ENCODE results near the gene FRS2. TPM values are rescaled to one million over a fixed set of nuclear protein-coding genes. Genes with fewer than 3 reads are reported as not detected.

FRS2 gene
- total and polyA plus RNA-seq, 9 of the 15 experiments (the other 6 are each of a cell fraction or from before 2014, with no cell fraction given): 1.0 to 9.1 (median 6.0) TPM

- TF ChIP-seq HLTF (IDR thresholded peaks at IDR 0.05) (peak; percentile 87), JUND (IDR thresholded peaks at IDR 0.05; ENCODE audit: borderline replicate concordance, low read depth, low read length) (peak; percentile 67), JUND (tag; IDR thresholded peaks at IDR 0.05; ENCODE audit: borderline replicate concordance, low read depth, low read length) (peak; percentile 37; the same call in 1 of the 3 replicates), ZBTB9 (CRISPR knock-in tag; IDR thresholded peaks at IDR 0.05) (0 out of 2 replicates have a peak, but pooled peaks have one; percentile 62), CBFA2T2 (conservative IDR thresholded peaks at IDR 0.05) (no peak), NFIC (IDR thresholded peaks at IDR 0.05) (peak; percentile 37; the same call in 1 of the 2 replicates), ZNF445 (CRISPR knock-in tag; IDR thresholded peaks at IDR 0.05; ENCODE audit: low read depth) (no peak), ZNF57 (CRISPR knock-in tag; IDR thresholded peaks at IDR 0.05) (no peak), HMG20B (CRISPR knock-in tag; IDR thresholded peaks at IDR 0.05) (no peak), MYNN (IDR thresholded peaks at IDR 0.05) (no peak), MYNN (CRISPR knock-in tag; IDR thresholded peaks at IDR 0.05) (no peak), ZNF507 (tag; conservative IDR thresholded peaks at IDR 0.05) (no peak), XRCC5 (IDR thresholded peaks at IDR 0.05; ENCODE audit: low read depth, low read length) (no peak; the same call in 1 of the 2 replicates), PCBP1 (IDR thresholded peaks at IDR 0.05; ENCODE audit: low read depth, low read length, poor library complexity, severe bottlenecking) (peak; percentile 74), RNF219 (CRISPR knock-in tag; IDR thresholded peaks at IDR 0.05) (no peak), ATF1 (CRISPR knock-in tag; IDR thresholded peaks at IDR 0.05) (no peak), ATF1 (tag; IDR thresholded peaks at IDR 0.05) (peak; percentile 95), ADNP (tag; IDR thresholded peaks at IDR 0.05) (no peak), NFYB (IDR thresholded peaks at IDR 0.05; ENCODE audit: extremely low read depth, insufficient read length) (no peak), SRSF7 (optimal IDR thresholded peaks at IDR 0.05; ENCODE audit: low read depth, low read length) (no peak), ZZZ3 (IDR thresholded peaks at IDR 0.05) (no peak), SMARCA4 (IDR thresholded peaks at IDR 0.05) (no peak), CBX2 (IDR thresholded peaks at IDR 0.05; ENCODE audit: insufficient read depth, low read length, poor library complexity, severe bottlenecking) (no peak), CBX8 (IDR thresholded peaks at IDR 0.05; ENCODE audit: borderline replicate concordance, extremely low read depth, low read depth, low read length, poor library complexity, severe bottlenecking) (no peak), TAF1 (IDR thresholded peaks at IDR 0.05; ENCODE audit: control insufficient read depth, extremely low read depth, insufficient read depth, low read length, severe bottlenecking) (peak; percentile 80)
- TF ChIP-seq, protein P1, sequence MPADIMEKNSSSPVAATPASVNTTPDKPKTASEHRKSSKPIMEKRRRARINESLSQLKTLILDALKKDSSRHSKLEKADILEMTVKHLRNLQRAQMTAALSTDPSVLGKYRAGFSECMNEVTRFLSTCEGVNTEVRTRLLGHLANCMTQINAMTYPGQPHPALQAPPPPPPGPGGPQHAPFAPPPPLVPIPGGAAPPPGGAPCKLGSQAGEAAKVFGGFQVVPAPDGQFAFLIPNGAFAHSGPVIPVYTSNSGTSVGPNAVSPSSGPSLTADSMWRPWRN (IDR thresholded peaks at IDR 0.05; ENCODE audit: low read depth): peak; percentile 88
Measured at GRCh38 chr12:69585189-69586062, 115.2 kb downstream of the FRS2 start, which contains the start of gene CCT2 (continued).

Measured in K562 (cell line).